ENCODE results near the gene CLRN1. TPM values are rescaled to one million over a fixed set of nuclear protein-coding genes. Genes with fewer than 3 reads are reported as not detected.
"Not testable (repeated sequence)": the region's sequence is repeated elsewhere in the genome, so short reads cannot be mapped to it uniquely, and the experiment has no call there.

The CLRN1 gene
- total RNA-seq, 6 experiments from 2014 or later = not detected

- no peak for DNase-seq
- TF ChIP-seq CTCF (IDR thresholded peaks at IDR 0.05) = no peak
- Mint-ChIP-seq H3K27ac (no peak overlapping the region), H3K4me1 (ENCODE audit: low read depth) (no peaks in the 10 kb centered on the region), H3K27me3 (ENCODE audit: insufficient read depth) (peaks cover 2% of the 10 kb centered on the region; the same call in 1 of the 2 replicates), H3K36me3 (ENCODE audit: low read depth) (no peaks in the 10 kb centered on the region), H3K4me3 (no peak overlapping the region), H3K9me3 (no peaks in the 10 kb centered on the region)
Observed at GRCh38 chr3:150989208-150989607, 16.7 kb upstream of the CLRN1 start.

- H3K27me3 Mint-ChIP-seq (ENCODE audit: insufficient read depth); DNase-seq; H3K36me3 Mint-ChIP-seq (ENCODE audit: low read depth); H3K27ac Mint-ChIP-seq; H3K4me1 Mint-ChIP-seq (ENCODE audit: low read depth); H3K4me3 Mint-ChIP-seq; H3K9me3 Mint-ChIP-seq: not testable (repeated sequence)
Observed at GRCh38 chr3:150988395-150988794, 15.9 kb upstream of the CLRN1 start.

- Mint-ChIP-seq H3K9me3 (no peaks in the 10 kb centered on the region), H3K27me3 (ENCODE audit: insufficient read depth) (peaks cover 3% of the 10 kb centered on the region; the same call in 1 of the 2 replicates), H3K4me1 (ENCODE audit: low read depth) (no peaks in the 10 kb centered on the region), H3K4me3 (no peak overlapping the region), H3K36me3 (ENCODE audit: low read depth) (no peaks in the 10 kb centered on the region), H3K27ac (no peak overlapping the region)
- TF ChIP-seq CTCF (IDR thresholded peaks at IDR 0.05) = no peak
- no peak for DNase-seq
Observed at GRCh38 chr3:150985711-150986110, 13.2 kb upstream of the CLRN1 start.

GRCh38 chr3:150984066-150984465, 11.5 kb upstream of the CLRN1 start:
- Mint-ChIP-seq H3K9me3 (no peaks in the 10 kb centered on the region), H3K27me3 (ENCODE audit: insufficient read depth) (peaks cover 2% of the 10 kb centered on the region; the same call in 1 of the 2 replicates), H3K4me3 (no peak overlapping the region), H3K4me1 (ENCODE audit: low read depth) (no peaks in the 10 kb centered on the region), H3K36me3 (ENCODE audit: low read depth) (no peaks in the 10 kb centered on the region), H3K27ac (no peak overlapping the region)
- TF ChIP-seq CTCF (IDR thresholded peaks at IDR 0.05) = no peak
- DNase-seq = no peak

GRCh38 chr3:150978566-150979148, 6.1 kb upstream of the CLRN1 start:
- DNase-seq = no peak
- no peak overlapping the region for H3K27ac Mint-ChIP-seq
- no peak overlapping the region for H3K4me3 Mint-ChIP-seq
- no peaks in the 10 kb centered on the region for H3K4me1 Mint-ChIP-seq (ENCODE audit: low read depth)
- peaks cover 10% of the 10 kb centered on the region for H3K27me3 Mint-ChIP-seq (ENCODE audit: insufficient read depth)
- no peak for TF ChIP-seq CTCF (IDR thresholded peaks at IDR 0.05)
- no peaks in the 10 kb centered on the region for H3K9me3 Mint-ChIP-seq
- H3K36me3 Mint-ChIP-seq (ENCODE audit: low read depth) = no peaks in the 10 kb centered on the region

GRCh38 chr3:150975992-150976368, 3.5 kb upstream of the CLRN1 start:
- no peaks in the 10 kb centered on the region for H3K36me3 Mint-ChIP-seq (ENCODE audit: low read depth)
- no peak for TF ChIP-seq CTCF (IDR thresholded peaks at IDR 0.05)
- H3K27me3 Mint-ChIP-seq (ENCODE audit: insufficient read depth) = peaks cover 14% of the 10 kb centered on the region
- H3K9me3 Mint-ChIP-seq = no peaks in the 10 kb centered on the region
- H3K4me1 Mint-ChIP-seq (ENCODE audit: low read depth) = peaks cover 4% of the 10 kb centered on the region
- no peak for DNase-seq
- no peak overlapping the region for H3K27ac Mint-ChIP-seq
- no peak overlapping the region for H3K4me3 Mint-ChIP-seq
